A549 (cell line): ENCODE data around the gene TCTN3. TPM values are rescaled to one million over a fixed set of nuclear protein-coding genes. Genes with fewer than 3 reads are reported as not detected.

Experiments
- ATAC-seq, 2 experiments: fragments of 200-7000 bp in 1 of 2; fragments of >200 bp in 1 of 2; cut with Nextera tagmentation in 1 of 2; cut with Tn5 transposase in 1 of 2; 3 replicates each; pipeline versions ENCODE4 v1.8.0 to v1.9.1; 2018 to 2020; ENCODE audit warnings: mild to moderate bottlenecking in 1 of 2, moderate library complexity in 1 of 2
- CTCF ChIA-PET: fragments of 300-600 bp; sonication (Branson Sonifier 250); formaldehyde crosslinking; extraction: SDS; loops from one replicate; lab custom pipeline; 2021; ENCODE audit warnings: antibody characterized with exemption, inconsistent platforms; lab: Yijun Ruan, JAX
- POLR2A ChIA-PET: fragments of 350-600 bp; formaldehyde crosslinking; extraction: SDS; loops from one replicate; lab custom pipeline; 2021; ENCODE audit warnings: antibody characterized with exemption, inconsistent platforms; lab: Yijun Ruan, JAX
- DNase-seq, 2 experiments: peaks; one replicate each; pipeline versions ENCODE4 v3.0.0 to v3.0.0-alpha.2; 2011 to 2016; ENCODE audit warnings: low read depth in 1 of 2, low spot score in 1 of 2
- FAIRE-seq: peaks from 2 replicates; lab custom pipeline; 2011; peaks lifted over from hg19 to GRCh38; lab: Jason Lieb, UNC
- H3K27ac ChIP-seq, 2 experiments: fragments of >200 bp; sonication (Bioruptor Twin); formaldehyde crosslinking; 3 replicates each; pipeline ENCODE4 v1.5.1; 2016 to 2017
- H3K4me1 ChIP-seq: fragments of >200 bp; sonication (Bioruptor Twin); formaldehyde crosslinking; 3 replicates; pipeline ENCODE4 v1.6.1; 2016
- H3K4me2 ChIP-seq: fragments of >200 bp; sonication (Bioruptor Twin); formaldehyde crosslinking; 3 replicates; pipeline ENCODE4 v1.6.1; 2016
- H3K4me3 ChIP-seq: fragments of >200 bp; sonication (Bioruptor Twin); formaldehyde crosslinking; 3 replicates; pipeline ENCODE4 v1.5.1; 2016
- H3K9me3 ChIP-seq: fragments of >200 bp; sonication (Bioruptor Twin); formaldehyde crosslinking; 3 replicates; pipeline ENCODE4 v1.6.1; 2016
- CBX2 ChIP-seq: fragments of 200-600 bp; sonication (generic); IDR thresholded peaks from 2 replicates; pipeline ENCODE4 v1.6.1; 2016; ENCODE audit warnings: low read depth, mild to moderate bottlenecking, borderline replicate concordance
- CHD4 ChIP-seq: fragments of 200-600 bp; sonication (generic); IDR thresholded peaks from 2 replicates; pipeline ENCODE4 v1.6.1; 2016; ENCODE audit warnings: antibody characterized with exemption, mild to moderate bottlenecking, borderline replicate concordance
- EHF ChIP-seq: fragments of 250-450 bp; sonication (Bioruptor Pico); IDR thresholded peaks from 2 replicates; pipeline ENCODE4 v1.5.0; 2020; ENCODE audit warnings: mild to moderate bottlenecking
- EHMT2 ChIP-seq: fragments of 200-600 bp; sonication (generic); IDR thresholded peaks from 2 replicates; pipeline ENCODE4 v1.6.1; 2016; ENCODE audit warnings: antibody characterized with exemption, low read depth, mild to moderate bottlenecking, moderate library complexity
- ESRRA ChIP-seq: fragments of 150-350 bp; IDR thresholded peaks from 2 replicates; pipeline ENCODE4 v1.6.1; 2014; ENCODE audit warnings: mild to moderate bottlenecking, low read length, borderline replicate concordance
- FOSB ChIP-seq: fragments of 250-450 bp; sonication (Bioruptor Pico); IDR thresholded peaks from 2 replicates; pipeline ENCODE4 v1.5.0; 2020; ENCODE audit warnings: mild to moderate bottlenecking, moderate library complexity
- FOXS1 ChIP-seq: fragments of 250-450 bp; sonication (Bioruptor Pico); IDR thresholded peaks from 2 replicates; pipeline ENCODE4 v1.5.0; 2020; ENCODE audit warnings: mild to moderate bottlenecking, moderate library complexity
- GATA3 ChIP-seq: IDR thresholded peaks from 2 replicates; pipeline ENCODE4 v1.6.1; 2012; ENCODE audit warnings: borderline replicate concordance
- HOXA7 ChIP-seq: fragments of 250-450 bp; sonication (Bioruptor Pico); IDR thresholded peaks from 2 replicates; pipeline ENCODE4 v1.5.0; 2020; ENCODE audit warnings: mild to moderate bottlenecking, moderate library complexity
- JUN ChIP-seq, 2 experiments: fragments of >200 bp; sonication (Bioruptor Twin); formaldehyde crosslinking; IDR thresholded peaks; 2 replicates in 1 of 2; 3 replicates in 1 of 2; pipeline ENCODE4 v1.6.1; 2016 to 2017
- JUNB ChIP-seq: fragments of >200 bp; sonication (Bioruptor Twin); formaldehyde crosslinking; IDR thresholded peaks from 2 replicates; pipeline ENCODE4 v1.6.1; 2016
- MAZ ChIP-seq: fragments of 150-350 bp; IDR thresholded peaks from 2 replicates; pipeline ENCODE4 v1.6.1; 2014; ENCODE audit warnings: antibody characterized with exemption, low read depth, low read length, borderline replicate concordance
- NR3C1 ChIP-seq: fragments of >200 bp; sonication (Bioruptor Twin); formaldehyde crosslinking; IDR thresholded peaks from 3 replicates; pipeline ENCODE4 v1.6.1; 2017
- POLR2A ChIP-seq: IDR thresholded peaks from 2 replicates; pipeline ENCODE4 v1.6.1; 2012; ENCODE audit warnings: mild to moderate bottlenecking, low read length
- RAD21 ChIP-seq, 2 experiments: fragments of >200 bp in 1 of 2; sonication (Bioruptor Twin) in 1 of 2; formaldehyde crosslinking in 1 of 2; IDR thresholded peaks in 1 of 2; conservative IDR thresholded peaks in 1 of 2; 2 replicates in 1 of 2; 3 replicates in 1 of 2; pipeline ENCODE4 v1.6.1; 2012 to 2018; ENCODE audit warnings: inconsistent platforms in 1 of 2
- RCOR1 ChIP-seq: fragments of 150-350 bp; IDR thresholded peaks from 2 replicates; pipeline ENCODE4 v1.6.1; 2014; ENCODE audit warnings: antibody characterized with exemption, low read length, low read depth
- RNF2 ChIP-seq: fragments of 200-600 bp; sonication (generic); IDR thresholded peaks from 2 replicates; pipeline ENCODE4 v1.6.1; 2016; ENCODE audit warnings: low read depth, mild to moderate bottlenecking, antibody characterized with exemption, moderate library complexity, borderline replicate concordance
- TP53 ChIP-seq: fragments of 250-450 bp; sonication (Bioruptor Pico); IDR thresholded peaks from 2 replicates; pipeline ENCODE4 v1.5.0; 2021; ENCODE audit warnings: mild to moderate bottlenecking, moderate library complexity
- ZSCAN20 ChIP-seq: fragments of 250-450 bp; sonication (Bioruptor Pico); IDR thresholded peaks from 2 replicates; pipeline ENCODE4 v1.8.0; 2022; ENCODE audit warnings: mild to moderate bottlenecking, moderate library complexity
- WGBS: methylation state at CpG from one replicate; pipeline ENCODE4 v1.1.6; 2017; ENCODE audit errors: missing lambda C conversion rate; 5-methylcytosine and 5-hydroxymethylcytosine counted together
- polyA plus RNA-seq, 4 experiments: library from polyadenylated mRNA; depleted of rRNA in 3 of 4; stranded (reverse); fragments of >200 nt; fragmentation: RNase III in 1 of 4; extraction: RNeasy Plus Mini Kit Qiagen cat#74134 plus additional on column Dnase treatment in 1 of 4; gene quantifications; 2 replicates in 3 of 4; 3 replicates in 1 of 4; pipeline ENCODE4 v1.2.3, GENCODE V29; 2011 to 2017
- TF ChIP-seq, protein P1 (sequence below): fragments of 200-600 bp; sonication (generic); IDR thresholded peaks from 2 replicates; pipeline ENCODE4 v1.6.1; 2016; ENCODE audit warnings: antibody characterized with exemption, mild to moderate bottlenecking, moderate library complexity
- TF ChIP-seq, protein P2 (sequence below): fragments of 250-450 bp; sonication (Bioruptor Pico); IDR thresholded peaks from 2 replicates; pipeline ENCODE4 v1.5.0; 2020; ENCODE audit warnings: low read depth, mild to moderate bottlenecking, moderate library complexity
- TF ChIP-seq, protein P3 (sequence below): IDR thresholded peaks from 2 replicates; pipeline ENCODE4 v1.6.1; 2012; ENCODE audit warnings: low read depth, borderline replicate concordance
- TF ChIP-seq, protein P4 (sequence below): fragments of >200 bp; sonication (Bioruptor Twin); formaldehyde crosslinking; IDR thresholded peaks from 3 replicates; pipeline ENCODE4 v1.6.1; 2016
- TF ChIP-seq, protein P5 (sequence below): fragments of 250-450 bp; sonication (Bioruptor Pico); IDR thresholded peaks from 2 replicates; pipeline ENCODE4 v1.5.0; 2021; ENCODE audit warnings: mild to moderate bottlenecking, moderate library complexity, borderline replicate concordance
- TF ChIP-seq, protein P6 (sequence below): fragments of >200 bp; sonication (Bioruptor Twin); formaldehyde crosslinking; IDR thresholded peaks from 2 replicates; pipeline ENCODE4 v1.6.1; 2016

TCTN3 gene
- polyA plus RNA-seq, 2 of the 4 experiments (the other 2 are of a cell fraction), result 36.5 to 55.5 TPM

DNA sequence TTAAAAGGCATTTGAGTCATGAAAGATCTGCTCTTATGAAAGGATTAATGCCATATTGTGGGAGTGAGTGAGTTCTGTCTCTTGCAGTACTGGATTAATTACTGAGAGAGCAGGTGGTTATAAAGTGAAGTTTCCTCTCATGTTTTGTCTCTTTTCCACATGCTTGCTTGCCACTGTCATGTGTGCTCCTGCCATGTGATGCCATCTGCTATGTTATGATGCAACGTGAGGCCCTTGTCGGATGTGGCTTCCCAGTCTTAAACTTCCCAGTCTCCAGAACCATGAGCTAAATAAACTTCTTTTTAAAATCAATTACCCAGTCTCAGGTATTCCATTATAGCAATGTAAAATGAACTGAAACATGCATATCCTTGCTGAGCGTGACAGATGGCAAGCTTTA, 22.7 kb upstream of the TCTN3 start:
- CTCF ChIA-PET, result interaction anchor here (1.0 to 1.1 kb wide), 2 partner anchors 23 to 191 kb away, joined by 3 to 4 read pairs; partner anchors contain the start of genes CC2D2B and TCTN3
- ATAC-seq, result no peak
- TF ChIP-seq, protein P1, sequence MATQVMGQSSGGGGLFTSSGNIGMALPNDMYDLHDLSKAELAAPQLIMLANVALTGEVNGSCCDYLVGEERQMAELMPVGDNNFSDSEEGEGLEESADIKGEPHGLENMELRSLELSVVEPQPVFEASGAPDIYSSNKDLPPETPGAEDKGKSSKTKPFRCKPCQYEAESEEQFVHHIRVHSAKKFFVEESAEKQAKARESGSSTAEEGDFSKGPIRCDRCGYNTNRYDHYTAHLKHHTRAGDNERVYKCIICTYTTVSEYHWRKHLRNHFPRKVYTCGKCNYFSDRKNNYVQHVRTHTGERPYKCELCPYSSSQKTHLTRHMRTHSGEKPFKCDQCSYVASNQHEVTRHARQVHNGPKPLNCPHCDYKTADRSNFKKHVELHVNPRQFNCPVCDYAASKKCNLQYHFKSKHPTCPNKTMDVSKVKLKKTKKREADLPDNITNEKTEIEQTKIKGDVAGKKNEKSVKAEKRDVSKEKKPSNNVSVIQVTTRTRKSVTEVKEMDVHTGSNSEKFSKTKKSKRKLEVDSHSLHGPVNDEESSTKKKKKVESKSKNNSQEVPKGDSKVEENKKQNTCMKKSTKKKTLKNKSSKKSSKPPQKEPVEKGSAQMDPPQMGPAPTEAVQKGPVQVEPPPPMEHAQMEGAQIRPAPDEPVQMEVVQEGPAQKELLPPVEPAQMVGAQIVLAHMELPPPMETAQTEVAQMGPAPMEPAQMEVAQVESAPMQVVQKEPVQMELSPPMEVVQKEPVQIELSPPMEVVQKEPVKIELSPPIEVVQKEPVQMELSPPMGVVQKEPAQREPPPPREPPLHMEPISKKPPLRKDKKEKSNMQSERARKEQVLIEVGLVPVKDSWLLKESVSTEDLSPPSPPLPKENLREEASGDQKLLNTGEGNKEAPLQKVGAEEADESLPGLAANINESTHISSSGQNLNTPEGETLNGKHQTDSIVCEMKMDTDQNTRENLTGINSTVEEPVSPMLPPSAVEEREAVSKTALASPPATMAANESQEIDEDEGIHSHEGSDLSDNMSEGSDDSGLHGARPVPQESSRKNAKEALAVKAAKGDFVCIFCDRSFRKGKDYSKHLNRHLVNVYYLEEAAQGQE, result no peak
- TF ChIP-seq EHF (CRISPR knock-in tag) (no peak), HOXA7 (CRISPR knock-in tag) (no peak), TP53 (CRISPR knock-in tag) (no peak), EHMT2 (no peak), RNF2 (no peak), RCOR1 (no peak), POLR2A (no peak), FOSB (CRISPR knock-in tag) (no peak), ESRRA (no peak)
- TF ChIP-seq, protein P2, sequence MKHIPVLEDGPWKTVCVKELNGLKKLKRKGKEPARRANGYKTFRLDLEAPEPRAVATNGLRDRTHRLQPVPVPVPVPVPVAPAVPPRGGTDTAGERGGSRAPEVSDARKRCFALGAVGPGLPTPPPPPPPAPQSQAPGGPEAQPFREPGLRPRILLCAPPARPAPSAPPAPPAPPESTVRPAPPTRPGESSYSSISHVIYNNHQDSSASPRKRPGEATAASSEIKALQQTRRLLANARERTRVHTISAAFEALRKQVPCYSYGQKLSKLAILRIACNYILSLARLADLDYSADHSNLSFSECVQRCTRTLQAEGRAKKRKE, result no peak
- TF ChIP-seq, protein P3, sequence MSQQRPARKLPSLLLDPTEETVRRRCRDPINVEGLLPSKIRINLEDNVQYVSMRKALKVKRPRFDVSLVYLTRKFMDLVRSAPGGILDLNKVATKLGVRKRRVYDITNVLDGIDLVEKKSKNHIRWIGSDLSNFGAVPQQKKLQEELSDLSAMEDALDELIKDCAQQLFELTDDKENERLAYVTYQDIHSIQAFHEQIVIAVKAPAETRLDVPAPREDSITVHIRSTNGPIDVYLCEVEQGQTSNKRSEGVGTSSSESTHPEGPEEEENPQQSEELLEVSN, result no peak
- TF ChIP-seq, all 56 proteins: peak for 0
- POLR2A ChIA-PET, result no interaction called here
- no peak overlapping the region for H3K4me3 ChIP-seq
- H3K4me2 ChIP-seq, result no peak overlapping the region
- H3K4me1 ChIP-seq, result no peaks in the 10 kb centered on the region
- DNase-seq (no peak), FAIRE-seq (no peak)
- H3K9me3 ChIP-seq, result no peaks in the 10 kb centered on the region
- WGBS, result 62% methylated on average over 3 of the region's 3 CpGs
- H3K27ac ChIP-seq, result no peak overlapping the region

DNA sequence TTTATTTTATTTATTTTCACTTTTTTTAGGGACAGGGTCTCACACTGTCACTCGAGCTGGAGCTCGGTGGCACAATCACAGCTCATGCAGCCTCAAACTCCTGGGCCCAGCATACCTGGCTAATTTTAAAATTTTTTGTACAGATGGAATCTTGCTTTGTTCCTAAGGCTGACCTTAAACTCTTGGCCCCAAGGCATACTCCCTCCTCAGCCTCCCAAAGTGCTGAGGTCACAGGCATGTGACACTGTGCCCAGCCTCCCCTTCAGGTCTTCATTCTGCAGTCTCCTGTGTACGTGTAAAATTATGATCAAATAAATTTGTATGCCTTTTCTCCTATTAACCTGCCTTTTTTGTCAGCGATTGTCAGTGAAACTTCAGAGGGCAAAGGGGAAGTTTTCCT, 17.8 kb upstream of the TCTN3 start:
- FAIRE-seq (no peak), ATAC-seq (no peak), DNase-seq (no peak)
- Histone ChIP-seq H3K9me3 (no peaks in the 10 kb centered on the region), H3K4me2 (no peak overlapping the region), H3K4me1 (no peaks in the 10 kb centered on the region), H3K4me3 (no peak overlapping the region), H3K27ac (no peak overlapping the region)
- TF ChIP-seq EHF (CRISPR knock-in tag) (no peak), GATA3 (no peak), JUNB (no peak), RAD21 (conservative IDR thresholded peaks at IDR 0.05 in 1 of 2, IDR thresholded peaks at IDR 0.05 in 1 of 2) (no peak), MAZ (no peak), FOXS1 (CRISPR knock-in tag) (no peak), CBX2 (no peak), RCOR1 (no peak), JUN (IDR thresholded peaks at IDR 0.05) (no peak), NR3C1 (no peak), CHD4 (no peak), FOSB (CRISPR knock-in tag) (no peak), ZSCAN20 (CRISPR knock-in tag) (no peak)
- TF ChIP-seq, protein P1, result no peak
- TF ChIP-seq, protein P4, sequence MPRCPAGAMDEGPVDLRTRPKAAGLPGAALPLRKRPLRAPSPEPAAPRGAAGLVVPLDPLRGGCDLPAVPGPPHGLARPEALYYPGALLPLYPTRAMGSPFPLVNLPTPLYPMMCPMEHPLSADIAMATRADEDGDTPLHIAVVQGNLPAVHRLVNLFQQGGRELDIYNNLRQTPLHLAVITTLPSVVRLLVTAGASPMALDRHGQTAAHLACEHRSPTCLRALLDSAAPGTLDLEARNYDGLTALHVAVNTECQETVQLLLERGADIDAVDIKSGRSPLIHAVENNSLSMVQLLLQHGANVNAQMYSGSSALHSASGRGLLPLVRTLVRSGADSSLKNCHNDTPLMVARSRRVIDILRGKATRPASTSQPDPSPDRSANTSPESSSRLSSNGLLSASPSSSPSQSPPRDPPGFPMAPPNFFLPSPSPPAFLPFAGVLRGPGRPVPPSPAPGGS, result no peak
- TF ChIP-seq, protein P5, sequence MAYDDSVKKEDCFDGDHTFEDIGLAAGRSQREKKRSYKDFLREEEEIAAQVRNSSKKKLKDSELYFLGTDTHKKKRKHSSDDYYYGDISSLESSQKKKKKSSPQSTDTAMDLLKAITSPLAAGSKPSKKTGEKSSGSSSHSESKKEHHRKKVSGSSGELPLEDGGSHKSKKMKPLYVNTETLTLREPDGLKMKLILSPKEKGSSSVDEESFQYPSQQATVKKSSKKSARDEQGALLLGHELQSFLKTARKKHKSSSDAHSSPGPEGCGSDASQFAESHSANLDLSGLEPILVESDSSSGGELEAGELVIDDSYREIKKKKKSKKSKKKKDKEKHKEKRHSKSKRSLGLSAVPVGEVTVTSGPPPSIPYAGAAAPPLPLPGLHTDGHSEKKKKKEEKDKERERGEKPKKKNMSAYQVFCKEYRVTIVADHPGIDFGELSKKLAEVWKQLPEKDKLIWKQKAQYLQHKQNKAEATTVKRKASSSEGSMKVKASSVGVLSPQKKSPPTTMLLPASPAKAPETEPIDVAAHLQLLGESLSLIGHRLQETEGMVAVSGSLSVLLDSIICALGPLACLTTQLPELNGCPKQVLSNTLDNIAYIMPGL (CRISPR knock-in tag), result no peak
- TF ChIP-seq, protein P6, sequence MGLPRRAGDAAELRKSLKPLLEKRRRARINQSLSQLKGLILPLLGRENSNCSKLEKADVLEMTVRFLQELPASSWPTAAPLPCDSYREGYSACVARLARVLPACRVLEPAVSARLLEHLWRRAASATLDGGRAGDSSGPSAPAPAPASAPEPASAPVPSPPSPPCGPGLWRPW, result no peak
- CTCF ChIA-PET, result no interaction called here
- WGBS, result 84% methylated on average over 4 of the region's 4 CpGs
- POLR2A ChIA-PET, result no interaction called here
